ENCODE results near the gene TMEM97. TPM values are rescaled to one million over a fixed set of nuclear protein-coding genes. Genes with fewer than 3 reads are reported as not detected.

TMEM97 gene
- total RNA-seq, 2 donors from 2014 or later, result 11.8 to 127 TPM

DNA sequence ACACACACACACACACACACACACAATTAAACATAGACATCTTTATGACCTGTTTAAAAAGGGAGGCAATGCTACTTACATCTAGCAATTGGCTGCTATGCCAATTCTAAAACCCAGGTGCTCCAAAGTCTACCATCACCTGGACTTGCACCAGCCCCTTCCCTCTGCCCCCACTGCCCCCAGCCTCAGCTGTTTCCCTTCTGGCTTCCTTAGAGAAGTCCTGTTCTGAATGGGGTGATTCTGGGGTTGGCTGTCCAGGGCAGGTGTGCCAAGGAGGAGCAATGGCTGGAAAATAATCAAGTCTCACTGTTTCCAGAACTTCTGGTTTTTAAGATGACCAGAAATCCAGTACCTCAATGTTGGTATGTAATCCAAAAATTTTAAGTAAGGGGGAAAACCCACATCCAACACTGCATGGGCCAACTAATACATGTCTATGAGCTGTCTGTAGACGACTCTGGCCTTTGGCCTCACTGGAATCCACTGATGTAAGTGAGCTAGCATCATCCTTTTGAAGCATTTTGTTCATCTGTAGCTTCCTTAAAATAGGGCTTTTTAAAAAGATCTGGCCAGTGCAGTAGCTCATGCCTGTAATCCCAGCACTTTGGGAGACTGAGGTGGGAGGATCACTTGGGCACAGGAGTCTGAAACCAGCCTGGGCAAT, 14.2 kb downstream of the TMEM97 start:
- no peak for DNase-seq (ENCODE audit: low spot score)
- Histone ChIP-seq H3K36me3 (peaks cover 0 to 12% of the 10 kb centered on the region in 2 donors), H3K27ac (no peak overlapping the region), H3K27me3 (replicated peaks; ENCODE audit: insufficient read depth) (no peaks in the 10 kb centered on the region), H3K9me3 (no peaks in the 10 kb centered on the region), H3K4me3 (no peak overlapping the region), H3K4me1 (replicated peaks) (peaks cover 12% of the 10 kb centered on the region)
- WGBS, result 73% methylated on average over 1 of the region's 1 CpG
- no peak for TF ChIP-seq POLR2A (IDR thresholded peaks at IDR 0.05)
- no peak for TF ChIP-seq POLR2AphosphoS5 (IDR thresholded peaks at IDR 0.05)
- TF ChIP-seq, protein P1, sequence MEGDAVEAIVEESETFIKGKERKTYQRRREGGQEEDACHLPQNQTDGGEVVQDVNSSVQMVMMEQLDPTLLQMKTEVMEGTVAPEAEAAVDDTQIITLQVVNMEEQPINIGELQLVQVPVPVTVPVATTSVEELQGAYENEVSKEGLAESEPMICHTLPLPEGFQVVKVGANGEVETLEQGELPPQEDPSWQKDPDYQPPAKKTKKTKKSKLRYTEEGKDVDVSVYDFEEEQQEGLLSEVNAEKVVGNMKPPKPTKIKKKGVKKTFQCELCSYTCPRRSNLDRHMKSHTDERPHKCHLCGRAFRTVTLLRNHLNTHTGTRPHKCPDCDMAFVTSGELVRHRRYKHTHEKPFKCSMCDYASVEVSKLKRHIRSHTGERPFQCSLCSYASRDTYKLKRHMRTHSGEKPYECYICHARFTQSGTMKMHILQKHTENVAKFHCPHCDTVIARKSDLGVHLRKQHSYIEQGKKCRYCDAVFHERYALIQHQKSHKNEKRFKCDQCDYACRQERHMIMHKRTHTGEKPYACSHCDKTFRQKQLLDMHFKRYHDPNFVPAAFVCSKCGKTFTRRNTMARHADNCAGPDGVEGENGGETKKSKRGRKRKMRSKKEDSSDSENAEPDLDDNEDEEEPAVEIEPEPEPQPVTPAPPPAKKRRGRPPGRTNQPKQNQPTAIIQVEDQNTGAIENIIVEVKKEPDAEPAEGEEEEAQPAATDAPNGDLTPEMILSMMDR (IDR thresholded peaks at IDR 0.05), result no peak
- intact Hi-C loops (cut with DNase I), result no loop called here

DNA sequence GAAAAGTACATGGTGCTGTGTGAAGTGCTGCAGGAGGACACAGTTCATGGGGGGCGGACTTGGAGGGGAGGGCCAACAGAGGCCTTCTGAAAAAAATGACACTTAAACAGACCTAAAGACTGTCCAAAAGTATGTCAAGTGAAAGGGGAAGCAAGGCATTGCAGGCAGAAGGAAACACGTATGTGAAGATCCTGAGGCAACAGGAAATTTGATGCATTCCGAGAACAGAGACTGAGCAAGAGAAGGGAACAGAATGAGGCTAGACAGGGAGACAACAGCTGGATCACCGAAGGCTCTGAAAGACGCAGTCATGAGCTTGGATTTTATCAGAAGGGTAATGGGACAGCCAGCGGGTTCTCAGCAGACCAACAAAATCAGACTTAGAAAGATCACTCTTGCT, 15.2 kb downstream of the TMEM97 start:
- peaks cover 0 to 10% of the 10 kb centered on the region in 2 donors for H3K36me3 ChIP-seq
- 61% methylated on average over 6 of the region's 6 CpGs for WGBS
- peaks cover 12% of the 10 kb centered on the region for H3K4me1 ChIP-seq (replicated peaks)
- H3K9me3 ChIP-seq, result no peaks in the 10 kb centered on the region
- no peaks in the 10 kb centered on the region for H3K27me3 ChIP-seq (replicated peaks; ENCODE audit: insufficient read depth)
- TF ChIP-seq POLR2A (IDR thresholded peaks at IDR 0.05) (no peak), POLR2AphosphoS5 (IDR thresholded peaks at IDR 0.05) (no peak)
- TF ChIP-seq, protein P1 (IDR thresholded peaks at IDR 0.05), result no peak
- H3K27ac ChIP-seq, result no peak overlapping the region
- no peak for DNase-seq (ENCODE audit: low spot score)
- intact Hi-C loops (cut with DNase I), result no loop called here
- H3K4me3 ChIP-seq, result peak overlapping the region; percentile 88 to 94

GRCh38 chr17:28334666-28335200, 15.7 kb downstream of the TMEM97 start:
- peaks cover 0 to 7% of the 10 kb centered on the region in 2 donors for H3K36me3 ChIP-seq
- no peaks in the 10 kb centered on the region for H3K9me3 ChIP-seq
- H3K4me3 ChIP-seq, result peak overlapping the region; percentile 88 to 94
- WGBS, result 9% methylated on average over 18 of the region's 18 CpGs
- no peaks in the 10 kb centered on the region for H3K27me3 ChIP-seq (replicated peaks; ENCODE audit: insufficient read depth)
- peak overlapping the region; percentile 87 to 88 for H3K27ac ChIP-seq
- intact Hi-C loops (cut with DNase I), result loop anchor here (5.0 kb wide), 1 partner anchor 618 kb away; the partner anchor contains the start of gene PHF12
- DNase-seq (ENCODE audit: low spot score), result no peak
- peaks cover 12% of the 10 kb centered on the region for H3K4me1 ChIP-seq (replicated peaks)
- TF ChIP-seq POLR2A (IDR thresholded peaks at IDR 0.05), result no peak
- no peak for TF ChIP-seq POLR2AphosphoS5 (IDR thresholded peaks at IDR 0.05)
- TF ChIP-seq, protein P1 (IDR thresholded peaks at IDR 0.05), result no peak

DNA sequence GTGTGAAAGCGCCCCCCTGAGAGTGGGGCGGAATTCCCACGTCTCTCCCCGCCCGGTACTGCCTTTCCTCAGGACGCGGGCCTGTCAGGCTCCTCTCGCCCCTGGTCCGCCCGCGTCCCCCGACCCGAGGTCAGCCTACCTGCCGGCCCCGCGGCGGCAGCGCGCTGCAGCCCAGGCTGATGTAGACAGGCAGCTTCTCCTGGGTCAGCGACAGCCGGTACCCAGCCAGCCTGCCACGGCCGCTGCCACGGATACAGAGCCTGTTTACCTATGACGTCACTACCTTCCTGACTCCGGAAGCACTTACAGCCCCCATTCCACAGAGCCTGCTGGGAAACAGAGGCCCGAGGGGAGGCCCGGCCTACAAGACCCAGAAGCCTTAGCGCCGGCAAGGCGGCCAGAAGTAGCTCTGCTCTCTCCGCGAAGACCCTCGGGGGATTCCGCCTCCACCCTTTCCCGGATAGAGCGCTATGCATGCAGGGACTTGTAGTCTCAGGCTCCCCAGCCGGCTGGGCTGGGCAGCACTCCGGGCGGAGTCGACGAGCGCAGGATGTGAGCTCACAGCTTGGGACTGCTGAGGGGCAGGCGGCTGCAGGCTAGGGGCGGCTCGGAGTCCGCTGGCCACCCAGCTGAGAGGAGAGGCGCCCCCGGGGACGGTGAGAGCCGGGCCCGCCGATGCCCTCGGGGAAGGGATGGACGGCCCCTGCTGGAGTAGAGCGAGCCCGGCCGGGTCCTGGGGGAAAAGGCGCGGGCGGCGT, 16.4 kb downstream of the TMEM97 start, which contains the start of the genes IFT20 and TNFAIP1:
Gene IFT20, minus strand, starts transcription at position 272 of the 758 bp plus-strand sequence. CDS start 3,487 bp downstream, outside the sequence.
Gene TNFAIP1, plus strand, starts transcription at position 561 of the 758 bp plus-strand sequence. CDS start 3,761 bp downstream, outside the sequence.
- intact Hi-C loops (cut with DNase I), result loop anchor here (5.0 kb wide), 1 partner anchor 617 kb away; the partner anchor contains the start of gene PHF12
- Histone ChIP-seq H3K4me3 (peak within 1 kb of the TSS; percentile 88 to 94), H3K4me1 (replicated peaks) (peaks cover 12% of the 10 kb centered on the region), H3K27ac (peak within 1 kb of the TSS; percentile 87 to 88), H3K9me3 (no peaks in the 10 kb centered on the region), H3K27me3 (replicated peaks; ENCODE audit: insufficient read depth) (no peaks in the 10 kb centered on the region), H3K36me3 (peaks cover 0 to 13% of the 10 kb centered on the region in 2 donors)
- WGBS, result under 1% methylated on average over 59 of the region's 62 CpGs
- DNase-seq (ENCODE audit: low spot score), result peak; percentile 99
- TF ChIP-seq, protein P1 (IDR thresholded peaks at IDR 0.05), result peak in 1 of 4 experiments; percentile 24
- TF ChIP-seq POLR2AphosphoS5 (IDR thresholded peaks at IDR 0.05), result peak; percentile 100
- TF ChIP-seq POLR2A (IDR thresholded peaks at IDR 0.05), result peak; percentile 95

All from prostate gland (tissue), 2 donors.